Astrocyte of the spinal cord (primary cell): ENCODE data around the gene ULK3.
A peak's percentile ranks its signal among the peaks of the same experiment; 100 is the strongest.

Experiments used
- DNase-seq: peaks from one replicate; pipeline ENCODE4 v3.0.0; 2011; ENCODE audit warnings: low read depth, low spot score
- H3K4me3 ChIP-seq: 2 replicates; pipeline ENCODE4 v1.5.1; 2011; ENCODE audit warnings: low read depth, mild to moderate bottlenecking, low read length, moderate library complexity
- CTCF ChIP-seq: IDR thresholded peaks from 2 replicates; pipeline ENCODE4 v1.5.1; 2012; ENCODE audit warnings: low read depth, mild to moderate bottlenecking, low read length, inconsistent platforms
- in situ Hi-C: cut with HindIII; loops from 2 replicates; pipeline ENCODE4 v1.10.0; 2017; ENCODE audit warnings: low sequenced_read_pairs

The ULK3 gene

GRCh38 chr15:74837482-74838136, 5.3 kb downstream of the ULK3 start:
- peak; percentile 3 for TF ChIP-seq CTCF
- H3K4me3 ChIP-seq, result no peak overlapping the region
- in situ Hi-C loops, result no loop called here
- DNase-seq, result no peak

GRCh38 chr15:74836846-74837245, 6.1 kb downstream of the ULK3 start:
- TF ChIP-seq CTCF, result no peak
- no peak overlapping the region for H3K4me3 ChIP-seq
- in situ Hi-C loops, result no loop called here
- no peak for DNase-seq

- H3K4me3 ChIP-seq, result no peak overlapping the region
- peak; percentile 40 for DNase-seq
- in situ Hi-C loops, result no loop called here
- peak; percentile 89 for TF ChIP-seq CTCF
Observed at GRCh38 chr15:74835312-74835823, 7.6 kb downstream of the ULK3 start.

- in situ Hi-C loops, result no loop called here
- no peak for DNase-seq
- no peak for TF ChIP-seq CTCF
- H3K4me3 ChIP-seq, result no peak overlapping the region
Observed at GRCh38 chr15:74833376-74834107, 9.4 kb downstream of the ULK3 start.

GRCh38 chr15:74832826-74833225, 10.1 kb downstream of the ULK3 start:
- in situ Hi-C loops, result no loop called here

More at GRCh38 chr15:74832826-74833225, 10.1 kb downstream of the ULK3 start:
- TF ChIP-seq CTCF, result no peak
- DNase-seq, result no peak
- H3K4me3 ChIP-seq, result no peak overlapping the region
